ENCODE results near the gene SP2. TPM values are rescaled to one million over a fixed set of nuclear protein-coding genes. Genes with fewer than 3 reads are reported as not detected.

SP2 gene
- total and polyA plus RNA-seq, 2 of the 13 experiments (the other 11 are each of a cell fraction or from before 2014, with no cell fraction given), result 1.4 to 4.8 TPM

GRCh38 chr17:47946516-47946915, 50.5 kb downstream of the SP2 start (continued):
- no peak for TF ChIP-seq ZNF230 (CRISPR knock-in tag; IDR thresholded peaks at IDR 0.05)
- TF ChIP-seq TEAD2 (CRISPR knock-in tag; IDR thresholded peaks at IDR 0.05), result no peak
- no peak for TF ChIP-seq NBN (conservative IDR thresholded peaks at IDR 0.05)
- no peak for TF ChIP-seq ASH2L (IDR thresholded peaks at IDR 0.05; ENCODE audit: insufficient read length, low read depth, low read length)
- TF ChIP-seq WIZ (CRISPR knock-in tag; IDR thresholded peaks at IDR 0.05), result 0 out of 2 replicates have a peak, but pooled peaks have one; percentile 31
- TF ChIP-seq IKZF4 (CRISPR knock-in tag; IDR thresholded peaks at IDR 0.05; ENCODE audit: borderline replicate concordance, low read depth, not compliant biosample characterization), result no peak
- TF ChIP-seq ZNF615 (CRISPR knock-in tag; IDR thresholded peaks at IDR 0.05; ENCODE audit: borderline replicate concordance), result no peak
- TF ChIP-seq KDM4B (CRISPR knock-in tag; IDR thresholded peaks at IDR 0.05), result no peak

DNA sequence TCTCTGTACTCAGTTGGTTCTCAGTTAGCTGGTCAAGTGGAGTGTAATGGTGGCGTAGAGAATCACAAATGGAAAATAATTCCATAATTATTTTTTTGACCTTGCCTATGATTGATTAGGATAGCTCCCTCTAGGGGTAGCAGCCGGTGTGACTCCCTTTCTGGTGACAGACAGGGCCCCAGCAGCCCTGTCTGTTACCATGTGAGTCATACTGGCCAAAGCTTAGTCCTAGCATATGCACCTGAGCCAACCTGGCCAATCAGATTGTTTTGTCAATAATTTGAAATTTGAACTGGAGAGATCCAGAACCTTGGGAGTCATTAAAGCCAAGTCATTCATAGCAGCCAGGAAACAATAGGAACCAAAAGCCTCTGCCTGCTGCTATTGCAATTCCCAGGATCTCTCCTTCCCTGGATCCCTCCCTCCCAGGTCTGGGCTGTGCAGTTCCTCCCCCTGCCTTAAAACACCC, 50.9 kb downstream of the SP2 start:
- intact Hi-C loops (cut with micrococcal nuclease; ENCODE audit: unreplicated experiment), result no loop called here
- TSS peak; percentile 17 for BruUV-seq (replicated peaks)
- TF ChIP-seq PPARG (CRISPR knock-in tag; conservative IDR thresholded peaks at IDR 0.05) (0 out of 2 replicates have a peak, but pooled peaks have one; percentile 26), HDAC1 (CRISPR knock-in tag; IDR thresholded peaks at IDR 0.05) (peak; percentile 41; the same call in 1 of the 2 replicates), TFAP4 (IDR thresholded peaks at IDR 0.05; ENCODE audit: borderline replicate concordance, low read depth) (peak; percentile 60; the same call in 1 of the 2 replicates), SOX13 (IDR thresholded peaks at IDR 0.05) (no peak), SOX13 (CRISPR knock-in tag; conservative IDR thresholded peaks at IDR 0.05 in 1 of 2, IDR thresholded peaks at IDR 0.05 in 1 of 2) (peak in 1 of 2 experiments; percentile 31; a peak in 2 of 4 replicates), REPIN1 (CRISPR knock-in tag; IDR thresholded peaks at IDR 0.05; ENCODE audit: borderline replicate concordance, low read depth) (0 out of 2 replicates have a peak, but pooled peaks have one; percentile 15), REST (IDR thresholded peaks at IDR 0.05; ENCODE audit: borderline replicate concordance in 1 of 2, low read depth in 1 of 2, low read length in 2 of 2) (no peak), ZNF34 (CRISPR knock-in tag; IDR thresholded peaks at IDR 0.05; ENCODE audit: borderline replicate concordance) (no peak)
- TF ChIP-seq, protein P1, sequence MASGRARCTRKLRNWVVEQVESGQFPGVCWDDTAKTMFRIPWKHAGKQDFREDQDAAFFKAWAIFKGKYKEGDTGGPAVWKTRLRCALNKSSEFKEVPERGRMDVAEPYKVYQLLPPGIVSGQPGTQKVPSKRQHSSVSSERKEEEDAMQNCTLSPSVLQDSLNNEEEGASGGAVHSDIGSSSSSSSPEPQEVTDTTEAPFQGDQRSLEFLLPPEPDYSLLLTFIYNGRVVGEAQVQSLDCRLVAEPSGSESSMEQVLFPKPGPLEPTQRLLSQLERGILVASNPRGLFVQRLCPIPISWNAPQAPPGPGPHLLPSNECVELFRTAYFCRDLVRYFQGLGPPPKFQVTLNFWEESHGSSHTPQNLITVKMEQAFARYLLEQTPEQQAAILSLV (CRISPR knock-in tag; IDR thresholded peaks at IDR 0.05; ENCODE audit: borderline replicate concordance), result no peak

More for the DNA sequence above, 50.9 kb downstream of the SP2 start:
- H3K79me2 ChIP-seq (ENCODE audit: insufficient read depth, low read length), result peaks cover 16% of the 10 kb centered on the region
- no peak overlapping the region for H2AFZ ChIP-seq (ENCODE audit: low read length)
- CTCF ChIA-PET (ENCODE audit: low intra/inter-chr PET ratio, low total read pairs), result interaction anchor here (1.0 to 1.6 kb wide), 2 partner anchors 10 to 24 kb away, joined by 3 to 11 read pairs; partner anchors contain the start of gene CDK5RAP3
- in situ Hi-C loops (cut with HindIII; ENCODE audit: extremely low pct_ligation_motif_present, low pct_unique_long_range_greater_than_20kb), result no loop called here
- no peaks in the 10 kb centered on the region for H3K9me3 ChIP-seq (ENCODE audit: low read length)
- no peak overlapping the region for H3K4me3 ChIP-seq (replicated peaks in 1 of 3; ENCODE audit: insufficient read depth in 1 of 3, low read depth in 2 of 3, low read length in 3 of 3)
- peak overlapping the region; percentile 70 for H3K27ac ChIP-seq (ENCODE audit: extremely low read length, insufficient read depth, low read length)
- 33% methylated on average over 2 of the region's 2 CpGs for WGBS (ENCODE audit: low lambda C conversion rate)
- POLR2A ChIA-PET, result interaction anchor here (1.0 to 2.1 kb wide), 8 partner anchors 10 to 298 kb away, joined by 3 to 31 read pairs (median 6); partner anchors contain the start of genes CDK5RAP3, LRRC46, MRPL10 and NFE2L1
- peaks cover 99% of the 10 kb centered on the region for H3K4me1 ChIP-seq (ENCODE audit: insufficient read depth, low read length)
- no peak overlapping the region for H3K4me2 ChIP-seq (ENCODE audit: low read depth, low read length)
- DNase-seq (ENCODE audit: low spot score) (peak; percentile 94), ATAC-seq (peak; percentile 78), FAIRE-seq (peak; percentile 95)
- peaks cover 6 to 42% of the 10 kb centered on the region in 2 experiments for H3K36me3 ChIP-seq (replicated peaks in 1 of 2; ENCODE audit: control insufficient read depth in 1 of 2, insufficient read depth in 2 of 2, low read length in 2 of 2)
- no peaks in the 10 kb centered on the region for H4K20me1 ChIP-seq (ENCODE audit: insufficient read depth, low read length)
- H3K27me3 ChIP-seq (ENCODE audit: control insufficient read depth in 1 of 2, insufficient read depth in 2 of 2, low read length in 2 of 2), result no peaks in the 10 kb centered on the region
- no peak overlapping the region for H3K9ac ChIP-seq (ENCODE audit: insufficient read depth, low read depth, low read length)

Measured in HepG2 (cell line).